Upper lobe of left lung (tissue), 6 donors: Measurements from ENCODE around the gene KPNA6. TPM values are rescaled to one million over a fixed set of nuclear protein-coding genes. Genes with fewer than 3 reads are reported as not detected.

Experiments
- ATAC-seq, 2 donors: fragments of 200-7000 bp; cut with Tn5 transposase; one replicate each; pipeline ENCODE4 v1.9.1; 2022; ENCODE audit warnings: mild to moderate bottlenecking in 2 of 2, moderate library complexity in 2 of 2; ENCODE audit not compliant: low FRiP score in 2 of 2
- DNase-seq, 2 donors: peaks; one replicate each; pipeline ENCODE4 v3.0.0-alpha.2; 2019 to 2020
- H3K27ac ChIP-seq, 4 donors: fragments of 200-600 bp; sonication (generic); one replicate each; pipeline ENCODE4 v1.5.1; 2016 to 2019
- H3K27me3 ChIP-seq, 4 donors: fragments of 200-600 bp; sonication (generic); one replicate each; pipeline ENCODE4 v1.5.1; 2017 to 2019
- H3K36me3 ChIP-seq, 4 donors: fragments of 200-600 bp; sonication (generic); one replicate each; pipeline ENCODE4 v1.5.1; 2016 to 2019
- H3K4me1 ChIP-seq, 4 donors: fragments of 200-600 bp; sonication (generic); one replicate each; pipeline ENCODE4 v1.5.1; 2018 to 2019
- H3K4me3 ChIP-seq, 4 donors: fragments of 200-600 bp; sonication (generic); one replicate each; pipeline ENCODE4 v1.5.1; 2017 to 2019; ENCODE audit warnings: mild to moderate bottlenecking in 2 of 4, moderate library complexity in 1 of 4
- H3K9me3 ChIP-seq, 4 donors: fragments of 200-600 bp; sonication (generic); one replicate each; pipeline ENCODE4 v1.5.1; 2018 to 2019
- CTCF ChIP-seq, 6 experiments: fragments of 450-650 bp in 4 of 6; fragments of 200-600 bp in 2 of 6; sonication (generic) in 2 of 6; IDR thresholded peaks; one replicate each; pipeline ENCODE4 v1.5.1; 2016 to 2019; ENCODE audit warnings: antibody characterized with exemption in 6 of 6
- EP300 ChIP-seq, 4 donors: sonication (generic); formaldehyde crosslinking; IDR thresholded peaks; one replicate each; pipeline ENCODE4 v1.5.1; 2017; ENCODE audit warnings: antibody characterized with exemption in 4 of 4, control low read depth in 2 of 4
- POLR2A ChIP-seq, 4 donors: fragments of 450-650 bp; IDR thresholded peaks; one replicate each; pipeline ENCODE4 v1.5.1; 2016 to 2017; ENCODE audit warnings: antibody characterized with exemption in 4 of 4, mild to moderate bottlenecking in 2 of 4
- POLR2AphosphoS5 ChIP-seq, 2 donors: sonication (generic); formaldehyde crosslinking; IDR thresholded peaks; one replicate each; pipeline ENCODE4 v1.5.1; 2017; ENCODE audit warnings: antibody characterized with exemption in 2 of 2
- WGBS, 2 donors: methylation state at CpG; one replicate each; pipeline ENCODE4 v1.1.5; 2017 to 2018; 5-methylcytosine and 5-hydroxymethylcytosine counted together
- total RNA-seq, 6 donors: library from RNA; depleted of rRNA in 4 of 6; stranded (reverse); fragments of >200 nt in 4 of 6; gene quantifications; one replicate each; pipeline versions ENCODE4 v1.1.0 to v1.2.1, GENCODE V29; 2016 to 2021
- donor health status: DM: no; HTN: no; CAD: no; lungs with moderate emphysema.
- donor health status: DM: no; HTN: yes; CAD: no; lungs with severe emphysema.

Gene KPNA6
- total RNA-seq, 6 donors from 2014 or later, result 16.8 to 53.8 (median 42.0) TPM

DNA sequence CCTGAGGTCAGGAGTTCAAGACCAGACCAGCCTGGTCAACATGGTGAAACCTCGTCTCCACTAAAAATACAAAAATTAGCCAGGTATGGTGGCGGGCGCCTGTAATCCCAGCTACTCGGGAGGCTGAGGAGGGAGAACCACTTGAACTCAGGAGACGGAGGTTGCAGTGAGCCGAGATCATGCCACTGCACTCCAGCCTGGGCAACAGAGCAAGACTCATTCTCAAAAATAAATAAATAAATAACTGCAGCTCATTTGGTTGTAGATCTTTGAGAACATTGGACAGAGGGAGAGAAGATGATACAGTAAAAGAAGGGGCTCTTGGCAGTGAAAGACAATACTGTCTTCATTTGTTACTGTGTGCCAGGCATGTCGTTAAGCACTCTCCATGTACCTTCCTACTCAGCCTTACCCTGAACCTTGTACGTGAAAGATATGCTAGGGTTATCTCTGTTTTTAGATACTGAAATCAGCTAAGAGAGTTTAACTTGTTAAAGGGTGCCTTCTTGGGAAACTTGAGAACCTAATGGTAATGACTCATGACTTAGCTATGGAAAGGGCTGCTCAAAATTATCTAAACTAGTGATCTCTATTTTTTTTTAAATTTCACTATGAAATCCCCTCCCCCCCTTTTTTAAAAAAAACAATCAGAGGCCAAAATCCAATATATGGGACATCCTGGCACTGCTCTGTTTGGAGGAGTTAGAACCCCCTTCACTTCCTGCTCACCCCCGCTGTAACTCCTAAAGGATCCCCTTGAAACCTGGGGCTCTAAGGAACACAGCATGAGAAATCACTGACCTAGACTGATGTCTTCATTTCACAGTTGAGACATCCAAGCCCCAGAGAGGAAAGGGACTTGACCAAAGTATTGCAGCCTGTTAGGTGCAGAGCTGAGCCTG, 6.8 kb upstream of the KPNA6 start:
- H3K4me1 ChIP-seq, result no peaks in the 10 kb centered on the region
- no peak for DNase-seq
- H3K27me3 ChIP-seq, result no peaks in the 10 kb centered on the region
- no peak overlapping the region for H3K4me3 ChIP-seq
- no peak overlapping the region for H3K27ac ChIP-seq
- WGBS, 2 donors, result 87 to 94% methylated on average over 9 of the region's 9 CpGs
- peaks cover under 1 to 60% (median 28%) of the 10 kb centered on the region in 4 donors for H3K36me3 ChIP-seq
- no peaks in the 10 kb centered on the region for H3K9me3 ChIP-seq
- no peak for TF ChIP-seq POLR2AphosphoS5 (IDR thresholded peaks at IDR 0.05)
- TF ChIP-seq POLR2A (IDR thresholded peaks at IDR 0.05), result no peak
- TF ChIP-seq EP300 (IDR thresholded peaks at IDR 0.05), result no peak
- TF ChIP-seq CTCF (IDR thresholded peaks at IDR 0.05), result no peak
- no peak for ATAC-seq

DNA sequence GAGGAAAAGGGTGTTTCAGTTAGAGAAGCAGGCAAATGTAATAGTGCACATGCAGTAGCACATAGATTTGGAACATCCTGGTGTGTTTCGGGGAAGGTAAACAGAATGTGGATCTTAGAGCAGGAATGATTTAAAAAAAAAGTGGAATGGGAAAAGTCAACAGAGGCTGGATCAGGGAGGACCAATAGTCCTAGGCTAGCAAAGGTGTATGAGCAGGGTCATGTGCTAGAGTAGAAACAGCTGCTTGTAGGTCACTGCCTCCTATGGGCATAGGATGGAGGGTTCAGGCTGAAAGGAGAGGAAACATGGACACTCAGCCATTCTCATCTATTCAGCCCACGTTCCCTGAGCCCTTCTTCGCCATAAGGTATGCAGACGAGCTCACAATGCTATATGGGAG, 3.7 kb upstream of the KPNA6 start:
- Histone ChIP-seq H3K27me3 (no peaks in the 10 kb centered on the region), H3K9me3 (no peaks in the 10 kb centered on the region), H3K4me3 (no peak overlapping the region), H3K4me1 (peaks cover 4 to 12% (median 8%) of the 10 kb centered on the region in 4 donors), H3K27ac (no peak overlapping the region), H3K36me3 (peaks cover 0 to 33% (median 14%) of the 10 kb centered on the region in 4 donors)
- no peak for DNase-seq
- WGBS, 2 donors, result 80 to 89% methylated on average over 4 of the region's 4 CpGs
- TF ChIP-seq EP300 (IDR thresholded peaks at IDR 0.05) (no peak), POLR2A (IDR thresholded peaks at IDR 0.05) (no peak), CTCF (IDR thresholded peaks at IDR 0.05) (no peak), POLR2AphosphoS5 (IDR thresholded peaks at IDR 0.05) (no peak)
- no peak for ATAC-seq

- no peak for ATAC-seq
Measured at GRCh38 chr1:32105338-32105737, 2.5 kb upstream of the KPNA6 start.

DNA sequence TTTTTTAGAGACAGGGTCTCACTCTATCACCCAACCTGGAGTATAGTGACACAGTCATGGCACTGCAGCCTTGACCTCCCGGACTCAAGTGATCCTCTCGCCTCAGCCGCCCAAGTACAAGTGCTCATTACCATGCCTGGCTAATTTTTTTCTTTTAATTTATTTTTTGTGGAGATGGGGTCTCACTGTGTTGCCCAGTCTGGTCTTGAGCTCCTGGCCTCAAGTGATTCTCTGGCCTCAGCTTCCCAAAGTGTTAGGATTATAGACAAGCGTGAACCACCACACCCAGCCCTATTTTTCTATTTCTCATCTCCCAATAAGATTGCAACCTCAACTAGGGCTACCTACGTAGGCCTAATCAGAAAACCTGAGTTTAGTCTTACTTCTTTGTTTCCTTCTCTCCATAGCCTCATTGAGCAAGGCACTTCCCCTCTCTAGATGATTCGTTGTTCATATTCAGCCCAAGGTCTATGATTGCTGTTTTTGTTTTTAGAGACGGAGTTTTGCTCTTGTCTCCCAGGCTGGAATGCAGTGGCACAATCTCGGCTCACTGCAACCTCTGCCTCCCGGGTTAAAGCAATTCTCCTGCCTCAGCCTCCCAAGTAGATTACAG, 1.1 kb upstream of the KPNA6 start:
- DNase-seq, result no peak
- H3K4me1 ChIP-seq, result peaks cover 30 to 38% (median 31%) of the 10 kb centered on the region in 4 donors
- 82 to 87% methylated on average over 9 of the region's 9 CpGs for WGBS, 2 donors
- peaks cover 0 to 9% (median 0%) of the 10 kb centered on the region in 4 donors for H3K36me3 ChIP-seq
- H3K27ac ChIP-seq, result peak overlapping the region in 2 of 4 donors; percentile 89 to 91
- H3K9me3 ChIP-seq, result no peaks in the 10 kb centered on the region
- ATAC-seq, result no peak
- peak overlapping the region in 3 of 4 donors; percentile 67 to 97 (median 91) for H3K4me3 ChIP-seq
- TF ChIP-seq EP300 (IDR thresholded peaks at IDR 0.05), result no peak
- no peak for TF ChIP-seq POLR2A (IDR thresholded peaks at IDR 0.05)
- TF ChIP-seq CTCF (IDR thresholded peaks at IDR 0.05), result no peak
- no peak for TF ChIP-seq POLR2AphosphoS5 (IDR thresholded peaks at IDR 0.05)
- no peaks in the 10 kb centered on the region for H3K27me3 ChIP-seq

More at GRCh38 chr1:32105338-32105737, 2.5 kb upstream of the KPNA6 start:
- Histone ChIP-seq H3K36me3 (peaks cover 0 to 24% (median 7%) of the 10 kb centered on the region in 4 donors), H3K9me3 (no peaks in the 10 kb centered on the region), H3K4me3 (no peak overlapping the region), H3K27ac (no peak overlapping the region), H3K4me1 (peaks cover 16 to 23% (median 20%) of the 10 kb centered on the region in 4 donors), H3K27me3 (no peaks in the 10 kb centered on the region)
- 91 to 94% methylated on average over 1 of the region's 1 CpG for WGBS, 2 donors
- TF ChIP-seq CTCF (IDR thresholded peaks at IDR 0.05) (no peak), EP300 (IDR thresholded peaks at IDR 0.05) (no peak), POLR2AphosphoS5 (IDR thresholded peaks at IDR 0.05) (no peak), POLR2A (IDR thresholded peaks at IDR 0.05) (no peak)
- no peak for DNase-seq
